Endothelial cell of umbilical vein (primary cell): ENCODE results near the gene MARCHF9. TPM values are rescaled to one million over a fixed set of nuclear protein-coding genes. Genes with fewer than 3 reads are reported as not detected.

ENCODE experiments used
- BruUV-seq: library from RNA; stranded (reverse); fragments of 400-500 nt; replicated peaks from 2 replicates; lab custom pipeline; 2021; lab: Mats Ljungman, UMichigan
- CTCF ChIA-PET: fragments of 300-600, 350-600 bp; sonication (Branson Sonifier 250); formaldehyde crosslinking; loops from one replicate; lab custom pipeline; 2021; ENCODE audit warnings: antibody characterized with exemption, inconsistent platforms; lab: Charles Lee
- POLR2A ChIA-PET: fragments of 300-600, 350-600 bp; sonication (Branson Sonifier 250); formaldehyde crosslinking; loops from one replicate; lab custom pipeline; 2021; ENCODE audit warnings: antibody characterized with exemption, inconsistent platforms; lab: Charles Lee
- DNase-seq: peaks from one replicate; pipeline ENCODE4 v3.0.0-alpha.2; 2011; ENCODE audit warnings: low read depth, low spot score
- FAIRE-seq: peaks from 2 replicates; lab custom pipeline; 2011; peaks lifted over from hg19 to GRCh38; lab: Jason Lieb, UNC
- H2AFZ ChIP-seq: 2 replicates; pipeline ENCODE4 v1.6.0; 2012; ENCODE audit warnings: low read depth, low read length, control low read depth, inconsistent platforms
- H3K27ac ChIP-seq: 2 replicates; pipeline ENCODE4 v1.5.1; 2011; ENCODE audit warnings: low read depth, mild to moderate bottlenecking, control low read depth, low read length, moderate library complexity; ENCODE audit not compliant: insufficient read depth
- H3K27me3 ChIP-seq, 2 experiments: 2 replicates each; pipeline versions ENCODE4 v1.6.0 to v1.6.1; 2011; ENCODE audit warnings: low read length in 2 of 2, mixed read lengths in 1 of 2; ENCODE audit not compliant: control insufficient read depth in 2 of 2, insufficient read depth in 2 of 2
- H3K36me3 ChIP-seq, 2 experiments: 2 replicates in 1 of 2; 3 replicates in 1 of 2; pipeline ENCODE4 v1.5.1; 2011; ENCODE audit warnings: low read length in 2 of 2, mild to moderate bottlenecking in 1 of 2, moderate library complexity in 1 of 2; ENCODE audit not compliant: control insufficient read depth in 2 of 2, insufficient read depth in 2 of 2; ENCODE audit errors: extremely low read depth in 1 of 2
- H3K4me1 ChIP-seq: 3 replicates; pipeline ENCODE4 v1.5.1; 2011; ENCODE audit warnings: mild to moderate bottlenecking, low read length; ENCODE audit not compliant: control insufficient read depth, insufficient read depth; ENCODE audit errors: extremely low read depth
- H3K4me2 ChIP-seq: 2 replicates; pipeline ENCODE4 v1.6.1; 2011; ENCODE audit warnings: low read length, control low read depth, mixed read lengths; ENCODE audit not compliant: insufficient read depth
- H3K4me3 ChIP-seq, 3 experiments: fragments of 200-600 bp in 1 of 3; sonication (generic), shearing (Covaris generic) in 1 of 3; replicated peaks in 1 of 3; 2 replicates each; pipeline ENCODE4 v1.5.1; 2011 to 2016; ENCODE audit warnings: control low read depth in 3 of 3, low read length in 3 of 3, mild to moderate bottlenecking in 2 of 3, inconsistent platforms in 1 of 3, low read depth in 1 of 3, moderate library complexity in 1 of 3; ENCODE audit not compliant: insufficient read depth in 1 of 3
- H3K79me2 ChIP-seq: 2 replicates; pipeline ENCODE4 v1.6.0; 2012; ENCODE audit warnings: low read length, inconsistent platforms; ENCODE audit not compliant: control insufficient read depth, insufficient read depth
- H3K9ac ChIP-seq: replicated peaks from 2 replicates; pipeline ENCODE3; 2011; ENCODE audit warnings: low read length, control low read depth; ENCODE audit not compliant: insufficient read depth; ENCODE audit errors: extremely low read depth
- H3K9me1 ChIP-seq: replicated peaks from 3 replicates; pipeline ENCODE4 v1.6.0; 2011; ENCODE audit warnings: mild to moderate bottlenecking, low read length; ENCODE audit not compliant: control insufficient read depth, insufficient read depth; ENCODE audit errors: extremely low read depth
- H3K9me3 ChIP-seq: replicated peaks from 2 replicates; pipeline ENCODE4 v1.5.1; 2012; ENCODE audit warnings: low read length, inconsistent platforms; ENCODE audit not compliant: control insufficient read depth, insufficient read depth
- H4K20me1 ChIP-seq: replicated peaks from 2 replicates; pipeline ENCODE3; 2011; ENCODE audit warnings: mild to moderate bottlenecking, low read length; ENCODE audit not compliant: control insufficient read depth, insufficient read depth; ENCODE audit errors: extremely low read depth
- EZH2 ChIP-seq: IDR thresholded peaks from 2 replicates; pipeline ENCODE4 v1.6.1; 2012; ENCODE audit warnings: borderline replicate concordance, low read depth, mild to moderate bottlenecking, moderate library complexity, low read length, inconsistent platforms; ENCODE audit not compliant: severe bottlenecking
- FOS ChIP-seq: IDR thresholded peaks from 2 replicates; pipeline ENCODE4 v1.6.1; 2011; ENCODE audit warnings: mild to moderate bottlenecking, low read length, moderate library complexity, borderline replicate concordance; ENCODE audit not compliant: insufficient read depth
- GATA2 ChIP-seq: IDR thresholded peaks from 2 replicates; pipeline ENCODE4 v1.7.0; 2011; ENCODE audit warnings: low read depth, mild to moderate bottlenecking, moderate library complexity, mixed read lengths, low read length; ENCODE audit not compliant: insufficient read length, insufficient read depth
- JUN ChIP-seq: IDR thresholded peaks from 2 replicates; pipeline ENCODE4 v1.6.1; 2011; ENCODE audit warnings: borderline replicate concordance, low read depth; ENCODE audit not compliant: insufficient read length, insufficient read depth
- MYC ChIP-seq: IDR thresholded peaks from one replicate; pipeline ENCODE4 v1.6.1; 2011; ENCODE audit warnings: mild to moderate bottlenecking, low read depth, low read length
- POLR2A ChIP-seq: IDR thresholded peaks from 2 replicates; pipeline ENCODE4 v1.6.1; 2012; ENCODE audit warnings: low read depth, mild to moderate bottlenecking, control low read depth, low read length
- POLR2AphosphoS5 ChIP-seq: IDR thresholded peaks from 2 replicates; pipeline ENCODE4 v1.6.1; 2012; ENCODE audit warnings: low read depth, mild to moderate bottlenecking, control low read depth, low read length, moderate library complexity; ENCODE audit not compliant: insufficient read depth
- dilution Hi-C: fragments of 300-500 bp; cut with MboI; formaldehyde crosslinking; loops from one replicate; pipeline ENCODE4 v1.15.0; 2019; ENCODE audit warnings: low sequenced_read_pairs; ENCODE audit not compliant: extremely low pct_ligation_motif_present
- intact Hi-C: fragments of 100-400 bp; cut with micrococcal nuclease; formaldehyde crosslinking; loops from one replicate; pipeline ENCODE4 v1.10.0; 2022
- polyA plus RNA-seq, 4 experiments: library from polyadenylated mRNA; depleted of rRNA in 3 of 4; stranded (reverse) in 3 of 4; unstranded in 1 of 4; fragments of >200 nt; gene quantifications; 2 replicates each; pipeline versions ENCODE4 v1.2.1 to v1.2.3, GENCODE V29; 2011 to 2012; ENCODE audit warnings: missing spikeins in 1 of 4
- total RNA-seq: library from RNA; stranded (reverse); gene quantifications from 2 replicates; pipeline ENCODE4 v1.2.3, GENCODE V29; 2021
- TF ChIP-seq, protein P1 (sequence below), 2 donors: IDR thresholded peaks; 1 replicate in 1 of 2; 2 replicates in 1 of 2; pipeline ENCODE4 v1.5.1; 2011; ENCODE audit warnings: low read length in 2 of 2, mild to moderate bottlenecking in 2 of 2, moderate library complexity in 2 of 2, control low read depth in 1 of 2, inconsistent platforms in 1 of 2, low read depth in 1 of 2; ENCODE audit not compliant: insufficient read depth in 1 of 2; ENCODE audit errors: extremely low read depth in 1 of 2
- TF ChIP-seq, protein P2 (sequence below): IDR thresholded peaks from 2 replicates; pipeline ENCODE4 v1.6.1; 2011; ENCODE audit not compliant: insufficient read depth, insufficient read length

Gene MARCHF9
- total and polyA plus RNA-seq, 2 donors (not counting 3 experiments of a cell fraction or from before 2014, with no cell fraction given), result 4.6 to 4.8 TPM

DNA sequence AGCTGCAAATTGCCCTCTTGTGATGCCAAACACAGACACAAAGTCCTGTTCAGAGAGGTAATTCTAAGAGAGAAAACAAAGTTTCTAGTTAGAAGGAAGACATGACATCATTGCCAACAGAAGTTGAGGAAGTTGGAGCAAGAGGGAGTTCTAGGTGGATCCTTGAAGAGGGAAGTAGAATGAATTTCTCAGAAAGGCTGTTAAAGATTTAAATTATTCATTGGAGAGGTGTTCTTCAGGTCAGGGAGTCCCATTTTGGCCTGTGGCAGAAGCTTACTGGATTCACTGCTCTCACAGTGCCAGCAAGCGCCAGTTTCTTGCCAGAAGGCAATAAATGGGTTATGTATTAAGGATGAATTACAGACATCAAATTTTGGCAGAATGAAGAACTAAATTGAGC is 43.0 kb downstream of the MARCHF9 start:
- Histone ChIP-seq H2AFZ (no peak overlapping the region), H3K27ac (no peak overlapping the region), H3K79me2 (no peaks in the 10 kb centered on the region), H3K9ac (no peak overlapping the region), H4K20me1 (no peaks in the 10 kb centered on the region), H3K4me2 (no peak overlapping the region), H3K4me1 (no peaks in the 10 kb centered on the region), H3K36me3 (peaks cover 12 to 24% of the 10 kb centered on the region in 2 experiments), H3K9me1 (no peaks in the 10 kb centered on the region), H3K9me3 (no peaks in the 10 kb centered on the region), H3K27me3 (no peaks in the 10 kb centered on the region), H3K4me3 (no peak overlapping the region)
- dilution Hi-C loops, result no loop called here
- TF ChIP-seq, protein P1, sequence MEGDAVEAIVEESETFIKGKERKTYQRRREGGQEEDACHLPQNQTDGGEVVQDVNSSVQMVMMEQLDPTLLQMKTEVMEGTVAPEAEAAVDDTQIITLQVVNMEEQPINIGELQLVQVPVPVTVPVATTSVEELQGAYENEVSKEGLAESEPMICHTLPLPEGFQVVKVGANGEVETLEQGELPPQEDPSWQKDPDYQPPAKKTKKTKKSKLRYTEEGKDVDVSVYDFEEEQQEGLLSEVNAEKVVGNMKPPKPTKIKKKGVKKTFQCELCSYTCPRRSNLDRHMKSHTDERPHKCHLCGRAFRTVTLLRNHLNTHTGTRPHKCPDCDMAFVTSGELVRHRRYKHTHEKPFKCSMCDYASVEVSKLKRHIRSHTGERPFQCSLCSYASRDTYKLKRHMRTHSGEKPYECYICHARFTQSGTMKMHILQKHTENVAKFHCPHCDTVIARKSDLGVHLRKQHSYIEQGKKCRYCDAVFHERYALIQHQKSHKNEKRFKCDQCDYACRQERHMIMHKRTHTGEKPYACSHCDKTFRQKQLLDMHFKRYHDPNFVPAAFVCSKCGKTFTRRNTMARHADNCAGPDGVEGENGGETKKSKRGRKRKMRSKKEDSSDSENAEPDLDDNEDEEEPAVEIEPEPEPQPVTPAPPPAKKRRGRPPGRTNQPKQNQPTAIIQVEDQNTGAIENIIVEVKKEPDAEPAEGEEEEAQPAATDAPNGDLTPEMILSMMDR (IDR thresholded peaks at IDR 0.05; ENCODE audit: extremely low read depth in 1 of 2, insufficient read depth in 1 of 2, low read depth in 1 of 2, low read length in 2 of 2), result no peak
- TF ChIP-seq POLR2A, result no peak
- no peak for TF ChIP-seq POLR2AphosphoS5
- TF ChIP-seq JUN, result no peak
- TF ChIP-seq GATA2, result no peak
- TF ChIP-seq MYC, result no peak
- TF ChIP-seq EZH2, result no peak
- TF ChIP-seq, protein P2, sequence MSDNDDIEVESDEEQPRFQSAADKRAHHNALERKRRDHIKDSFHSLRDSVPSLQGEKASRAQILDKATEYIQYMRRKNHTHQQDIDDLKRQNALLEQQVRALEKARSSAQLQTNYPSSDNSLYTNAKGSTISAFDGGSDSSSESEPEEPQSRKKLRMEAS, result no peak
- no peak for TF ChIP-seq FOS
- FAIRE-seq (no peak), DNase-seq (no peak)
- POLR2A ChIA-PET, result no interaction called here
- no TSS peak for BruUV-seq
- intact Hi-C loops, result loop anchor here (1.0 kb wide), 1 partner anchor 15 kb away; no protein-coding TSS in a partner anchor
- CTCF ChIA-PET, result interaction anchor here (1.1 to 1.5 kb wide), 3 partner anchors 8 to 41 kb away, joined by 3 to 4 read pairs (median 4); no protein-coding TSS in a partner anchor
